Stimulated activated naive CD8-positive, alpha-beta T cell treated with anti-CD3 and anti-CD28 coated beads, Interleukin-15, Interleukin-2, amounts not matched to agents 100 ng/mL and 50 ng/mL, for 24 hours (primary cell): Measurements from ENCODE around the gene SETD7.
A peak's percentile ranks its signal among the peaks of the same experiment; 100 is the strongest.

Experiments used
- H3K27ac Mint-ChIP-seq: one replicate; pipeline ENCODE4 v1.8.0; 2021; ENCODE audit warnings: mild to moderate bottlenecking, mixed read lengths
- H3K27me3 Mint-ChIP-seq: one replicate; pipeline ENCODE4 v1.8.0; 2021; ENCODE audit warnings: mixed read lengths
- H3K36me3 Mint-ChIP-seq: one replicate; pipeline ENCODE4 v1.8.0; 2021; ENCODE audit warnings: low read depth, mixed read lengths
- H3K4me1 Mint-ChIP-seq: one replicate; pipeline ENCODE4 v1.8.0; 2021; ENCODE audit warnings: low read depth, mixed read lengths
- H3K4me3 Mint-ChIP-seq: one replicate; pipeline ENCODE4 v1.8.0; 2021; ENCODE audit warnings: mild to moderate bottlenecking, mixed read lengths
- H3K9me3 Mint-ChIP-seq: one replicate; pipeline ENCODE4 v1.8.0; 2021; ENCODE audit warnings: mixed read lengths

The SETD7 gene

DNA sequence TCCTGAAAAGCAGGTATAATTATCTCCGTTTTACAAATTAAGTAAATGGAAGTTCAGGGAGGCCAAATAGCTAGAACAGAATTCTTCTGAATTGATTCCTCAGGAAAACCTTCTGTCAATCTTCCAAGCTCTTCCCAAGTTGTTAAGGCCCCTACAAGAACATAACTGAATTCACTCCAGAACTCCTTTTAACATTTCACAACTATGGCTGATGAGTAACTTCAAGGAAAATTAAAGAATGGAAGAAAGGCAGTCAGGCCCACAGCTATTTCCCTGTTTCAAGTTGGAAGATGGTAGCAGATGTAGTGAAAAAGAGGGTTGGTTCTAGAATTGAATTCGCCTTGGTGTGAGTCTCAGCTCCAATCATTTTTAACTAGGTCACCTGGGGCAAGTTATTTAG lies 15.9 kb downstream of the SETD7 start:
- Mint-ChIP-seq H3K36me3 (peaks cover 32% of the 10 kb centered on the region), H3K9me3 (no peaks in the 10 kb centered on the region), H3K4me1 (no peaks in the 10 kb centered on the region), H3K27ac (no peak overlapping the region), H3K4me3 (no peak overlapping the region), H3K27me3 (no peaks in the 10 kb centered on the region)

GRCh38 chr4:139537292-139537691 lies 18.7 kb downstream of the SETD7 start:
- Mint-ChIP-seq H3K36me3 (peaks cover 27% of the 10 kb centered on the region), H3K4me3 (no peak overlapping the region), H3K9me3 (no peaks in the 10 kb centered on the region), H3K27ac (no peak overlapping the region), H3K4me1 (no peaks in the 10 kb centered on the region), H3K27me3 (no peaks in the 10 kb centered on the region)

- Mint-ChIP-seq H3K27me3 (no peaks in the 10 kb centered on the region), H3K4me1 (no peaks in the 10 kb centered on the region), H3K4me3 (no peak overlapping the region), H3K36me3 (peaks cover 16% of the 10 kb centered on the region), H3K9me3 (no peaks in the 10 kb centered on the region), H3K27ac (no peak overlapping the region)
Measured at GRCh38 chr4:139535871-139536234, 20.2 kb downstream of the SETD7 start.

- H3K9me3 Mint-ChIP-seq: no peaks in the 10 kb centered on the region
- no peak overlapping the region for H3K27ac Mint-ChIP-seq
- H3K4me1 Mint-ChIP-seq: no peaks in the 10 kb centered on the region
- no peak overlapping the region for H3K4me3 Mint-ChIP-seq
- peaks cover 12% of the 10 kb centered on the region for H3K36me3 Mint-ChIP-seq
- H3K27me3 Mint-ChIP-seq: no peaks in the 10 kb centered on the region
Measured at GRCh38 chr4:139535228-139535870, 20.7 kb downstream of the SETD7 start.

GRCh38 chr4:139534287-139534950 lies 21.6 kb downstream of the SETD7 start:
- peaks cover 11% of the 10 kb centered on the region for H3K36me3 Mint-ChIP-seq
- H3K4me1 Mint-ChIP-seq: no peaks in the 10 kb centered on the region
- H3K27ac Mint-ChIP-seq: no peak overlapping the region
- no peaks in the 10 kb centered on the region for H3K9me3 Mint-ChIP-seq
- H3K27me3 Mint-ChIP-seq: no peaks in the 10 kb centered on the region
- H3K4me3 Mint-ChIP-seq: no peak overlapping the region

GRCh38 chr4:139533511-139533910 lies 22.5 kb downstream of the SETD7 start:
- H3K36me3 Mint-ChIP-seq: peaks cover 20% of the 10 kb centered on the region
- H3K27ac Mint-ChIP-seq: no peak overlapping the region
- H3K4me3 Mint-ChIP-seq: no peak overlapping the region

DNA sequence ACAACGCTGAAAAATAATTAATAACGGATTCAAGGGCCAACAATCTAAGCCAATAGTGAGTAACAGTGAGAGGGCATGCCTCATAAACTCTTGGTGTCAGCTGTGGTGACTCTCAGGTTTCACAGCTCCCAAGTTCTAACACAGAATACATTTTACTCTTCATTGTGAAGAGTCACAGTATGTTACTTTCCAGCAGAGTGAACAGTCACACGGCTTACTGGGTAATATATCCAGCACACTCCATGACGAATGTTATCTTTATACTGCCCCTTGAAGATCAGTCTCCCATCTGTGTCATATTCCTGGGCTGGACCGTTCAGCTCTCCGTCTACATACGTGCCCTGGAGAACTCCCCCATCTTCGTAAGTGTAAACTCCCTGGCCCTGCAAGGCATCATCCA lies 23.1 kb downstream of the SETD7 start:
- Mint-ChIP-seq H3K4me1 (peaks cover 6% of the 10 kb centered on the region), H3K27me3 (no peaks in the 10 kb centered on the region), H3K36me3 (peaks cover 25% of the 10 kb centered on the region), H3K27ac (no peak overlapping the region), H3K4me3 (no peak overlapping the region), H3K9me3 (no peaks in the 10 kb centered on the region)

More at GRCh38 chr4:139533511-139533910, 22.5 kb downstream of the SETD7 start:
- H3K4me1 Mint-ChIP-seq: peaks cover 5% of the 10 kb centered on the region
- no peaks in the 10 kb centered on the region for H3K9me3 Mint-ChIP-seq
- H3K27me3 Mint-ChIP-seq: no peaks in the 10 kb centered on the region

DNA sequence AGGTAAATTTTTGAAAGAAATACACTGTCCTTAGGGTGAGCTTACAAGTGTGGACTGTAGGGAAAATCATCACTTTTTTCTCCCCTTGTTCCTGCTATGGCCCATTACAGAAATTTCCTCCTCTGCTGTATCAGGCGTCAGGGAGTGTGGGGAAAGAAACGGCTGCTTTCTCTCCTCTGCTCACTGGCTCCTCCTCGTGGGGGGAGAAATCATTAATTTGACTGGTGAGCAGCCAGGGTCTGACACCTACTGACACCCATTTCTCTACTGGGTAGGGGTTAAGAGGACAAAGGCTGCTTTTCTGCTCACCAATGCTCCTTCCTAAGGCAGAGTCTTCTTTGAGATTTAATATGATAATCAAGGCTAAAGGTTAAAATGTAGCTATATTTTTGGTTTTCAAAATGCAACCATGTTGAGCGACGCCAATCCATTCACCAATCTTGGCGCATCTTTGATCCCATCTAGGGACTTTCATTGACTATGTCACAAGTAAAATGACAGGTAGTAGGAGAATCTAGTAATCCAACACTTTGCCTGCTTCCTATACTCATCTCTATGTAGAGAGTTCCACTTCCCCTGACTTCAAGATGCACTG lies 25.1 kb downstream of the SETD7 start:
- Mint-ChIP-seq H3K9me3 (no peaks in the 10 kb centered on the region), H3K27me3 (no peaks in the 10 kb centered on the region), H3K36me3 (peaks cover 25% of the 10 kb centered on the region), H3K27ac (no peak overlapping the region), H3K4me3 (no peak overlapping the region), H3K4me1 (peaks cover 7% of the 10 kb centered on the region)

- Mint-ChIP-seq H3K4me1 (peaks cover 15% of the 10 kb centered on the region), H3K4me3 (no peak overlapping the region), H3K27ac (peak overlapping the region; percentile 2), H3K27me3 (no peaks in the 10 kb centered on the region), H3K9me3 (no peaks in the 10 kb centered on the region), H3K36me3 (peaks cover 35% of the 10 kb centered on the region)
Measured at GRCh38 chr4:139528377-139529005, 27.5 kb downstream of the SETD7 start.

DNA sequence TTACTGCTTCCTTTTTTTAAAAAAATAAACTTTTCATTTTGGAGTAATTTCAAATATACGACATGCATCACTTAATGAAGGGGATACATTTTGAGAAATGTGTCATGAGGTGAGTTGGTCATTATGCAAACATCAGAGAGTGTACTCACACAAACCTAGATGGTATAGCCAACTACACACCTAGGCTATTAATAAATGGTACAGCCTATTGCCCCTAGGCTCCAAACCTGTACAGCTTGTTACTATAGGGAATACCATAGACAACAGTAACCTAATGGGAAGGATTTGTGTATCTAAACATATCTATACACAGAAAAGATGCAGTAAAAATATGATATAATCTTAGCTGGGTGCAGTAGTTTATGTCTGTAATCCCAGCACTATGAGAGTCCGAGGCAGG lies 29.1 kb downstream of the SETD7 start:
- peaks cover 38% of the 10 kb centered on the region for H3K36me3 Mint-ChIP-seq
- H3K4me3 Mint-ChIP-seq: no peak overlapping the region
- H3K27ac Mint-ChIP-seq: no peak overlapping the region
- no peaks in the 10 kb centered on the region for H3K27me3 Mint-ChIP-seq
- no peaks in the 10 kb centered on the region for H3K9me3 Mint-ChIP-seq
- H3K4me1 Mint-ChIP-seq: peaks cover 15% of the 10 kb centered on the region

- Mint-ChIP-seq H3K36me3 (peaks cover 47% of the 10 kb centered on the region), H3K27me3 (no peaks in the 10 kb centered on the region), H3K4me3 (no peak overlapping the region)
Measured at GRCh38 chr4:139525414-139525813, 30.6 kb downstream of the SETD7 start.

GRCh38 chr4:139524062-139524631 lies 31.9 kb downstream of the SETD7 start:
- H3K27me3 Mint-ChIP-seq: no peaks in the 10 kb centered on the region
- peaks cover 15% of the 10 kb centered on the region for H3K4me1 Mint-ChIP-seq
- H3K36me3 Mint-ChIP-seq: peaks cover 51% of the 10 kb centered on the region
- no peak overlapping the region for H3K27ac Mint-ChIP-seq
- no peak overlapping the region for H3K4me3 Mint-ChIP-seq
- H3K9me3 Mint-ChIP-seq: no peaks in the 10 kb centered on the region

More at GRCh38 chr4:139525414-139525813, 30.6 kb downstream of the SETD7 start:
- Mint-ChIP-seq H3K27ac (peak overlapping the region; percentile 38), H3K4me1 (peaks cover 15% of the 10 kb centered on the region), H3K9me3 (no peaks in the 10 kb centered on the region)

- H3K4me1 Mint-ChIP-seq: peaks cover 9% of the 10 kb centered on the region
- peaks cover 50% of the 10 kb centered on the region for H3K36me3 Mint-ChIP-seq
- H3K9me3 Mint-ChIP-seq: no peaks in the 10 kb centered on the region
- no peak overlapping the region for H3K4me3 Mint-ChIP-seq
- no peaks in the 10 kb centered on the region for H3K27me3 Mint-ChIP-seq
- no peak overlapping the region for H3K27ac Mint-ChIP-seq
Measured at GRCh38 chr4:139523076-139523475, 32.9 kb downstream of the SETD7 start.

GRCh38 chr4:139522457-139522856 lies 33.6 kb downstream of the SETD7 start:
- Mint-ChIP-seq H3K4me3 (no peak overlapping the region), H3K9me3 (no peaks in the 10 kb centered on the region), H3K36me3 (peaks cover 56% of the 10 kb centered on the region), H3K27me3 (no peaks in the 10 kb centered on the region), H3K4me1 (peaks cover 9% of the 10 kb centered on the region), H3K27ac (no peak overlapping the region)
